ENCODE measurements around the gene NHERF1. TPM values are rescaled to one million over a fixed set of nuclear protein-coding genes. Genes with fewer than 3 reads are reported as not detected.

The NHERF1 gene
- total RNA-seq, 1 experiment from 2014 or later: 21.3 TPM

- DNase-seq (ENCODE audit: extremely low read depth, low read depth): no peak
These were observed 1.5 kb upstream of the NHERF1 start for GRCh38 chr17:74746922-74747321.

DNA sequence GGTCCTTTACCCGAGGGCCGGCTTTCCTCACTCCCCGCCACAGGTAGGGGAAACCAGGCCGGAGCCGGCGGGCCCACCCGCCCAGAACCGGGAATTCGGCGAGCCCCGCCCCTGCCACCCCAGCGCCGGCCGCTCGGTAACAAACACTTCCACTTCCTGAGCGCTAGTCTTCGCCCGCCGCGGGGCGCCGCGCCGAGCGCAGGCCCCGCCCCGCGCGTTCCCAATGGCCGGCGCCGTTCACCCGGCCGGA, 224 bp upstream of the NHERF1 start:
- no peak for DNase-seq (ENCODE audit: extremely low read depth, low read depth)

GRCh38 chr17:74749279-74750038, 1.0 kb downstream of the NHERF1 start:
- DNase-seq (ENCODE audit: extremely low read depth, low read depth): no peak

DNA sequence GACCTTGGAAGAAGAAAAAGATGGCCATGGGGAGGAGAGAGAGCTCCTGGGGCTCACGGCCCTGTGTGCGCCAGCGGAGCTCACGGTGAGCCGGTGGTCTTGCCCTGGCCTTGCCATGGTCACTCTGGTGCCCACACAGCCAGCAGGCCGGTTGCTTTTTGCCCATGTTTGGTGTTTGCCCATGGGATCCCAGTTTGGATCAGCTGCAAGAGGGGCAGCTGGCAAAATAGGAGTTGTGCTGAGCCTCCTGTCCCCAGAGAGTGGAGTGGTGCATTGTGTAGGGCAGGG, 1.6 kb downstream of the NHERF1 start:
- DNase-seq (ENCODE audit: extremely low read depth, low read depth): no peak

GRCh38 chr17:74750327-74751069, 2.1 kb downstream of the NHERF1 start:
- no peak for DNase-seq (ENCODE audit: extremely low read depth, low read depth)

- no peak for DNase-seq (ENCODE audit: extremely low read depth, low read depth)
These were observed 4.0 kb downstream of the NHERF1 start for GRCh38 chr17:74752415-74752814.

DNA sequence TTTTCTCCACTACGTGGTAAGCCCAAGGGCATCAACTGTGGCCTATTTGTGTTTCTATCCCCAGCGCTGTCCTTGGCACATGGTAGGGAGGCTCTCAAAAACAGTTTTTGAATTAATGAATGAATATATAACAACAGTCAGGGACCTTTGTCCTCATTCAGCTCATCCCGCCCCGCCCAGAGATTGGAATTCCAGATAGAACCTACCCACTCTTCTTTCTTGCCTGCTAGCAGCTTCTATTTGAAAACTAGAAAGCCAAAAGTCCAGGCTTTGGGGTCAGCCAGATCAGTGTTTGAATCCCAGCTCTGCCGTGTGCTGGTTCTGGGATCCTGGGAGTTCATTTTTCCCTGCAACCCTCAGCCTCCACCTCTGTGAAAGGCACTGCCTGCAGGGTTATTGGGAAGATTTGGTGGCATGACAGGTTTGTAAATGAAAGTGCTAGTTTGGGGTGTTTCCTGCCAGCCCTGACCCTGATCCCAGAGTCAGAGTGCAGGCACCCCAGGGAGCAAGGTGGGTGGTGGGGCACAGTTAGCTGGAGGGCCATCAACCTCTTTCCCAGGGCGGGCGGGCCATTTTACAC, 4.5 kb downstream of the NHERF1 start:
- DNase-seq (ENCODE audit: extremely low read depth, low read depth): no peak

DNA sequence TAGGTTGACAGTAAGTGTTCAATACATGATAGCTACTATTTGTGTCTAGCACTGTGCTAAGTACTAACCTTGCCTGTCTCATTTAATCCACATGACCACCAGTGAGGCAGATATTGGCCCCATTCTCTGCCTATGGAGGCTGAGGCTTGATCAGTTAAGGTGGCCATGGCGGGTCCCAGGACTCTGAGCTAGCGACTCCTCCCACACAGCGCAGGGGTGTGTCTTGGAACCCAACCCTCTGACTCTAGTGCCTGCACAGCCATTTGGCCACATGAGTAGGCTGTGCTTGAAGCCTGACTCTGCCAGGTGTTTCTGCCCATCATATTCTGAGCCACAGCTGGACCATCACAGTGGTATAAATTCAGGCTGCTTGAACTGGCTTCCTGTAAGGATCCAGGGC, 6.4 kb downstream of the NHERF1 start:
- DNase-seq (ENCODE audit: extremely low read depth, low read depth): no peak

GRCh38 chr17:74755533-74755932, 7.1 kb downstream of the NHERF1 start:
- DNase-seq (ENCODE audit: extremely low read depth, low read depth): no peak

DNA sequence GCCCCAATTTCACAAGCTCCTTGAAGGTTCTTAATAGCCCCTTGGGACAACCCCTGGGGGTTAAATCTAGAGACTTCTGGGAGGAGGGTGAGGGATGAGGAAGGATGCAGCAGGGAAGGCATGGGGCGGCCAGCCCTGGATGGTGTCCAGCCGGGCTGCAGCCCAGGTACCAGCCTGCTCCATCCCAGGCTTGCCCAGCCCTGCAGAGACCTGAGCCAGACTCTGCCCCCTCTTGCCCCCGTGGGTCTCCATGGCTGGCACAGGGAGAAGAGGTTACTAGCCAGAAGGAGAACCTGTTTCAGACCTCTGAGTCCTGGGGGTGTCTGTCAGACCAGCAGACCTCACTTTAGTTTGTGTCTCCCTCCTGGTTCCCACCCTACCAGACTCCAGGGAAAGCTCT, 8.5 kb downstream of the NHERF1 start:
- DNase-seq (ENCODE audit: extremely low read depth, low read depth): no peak

DNA sequence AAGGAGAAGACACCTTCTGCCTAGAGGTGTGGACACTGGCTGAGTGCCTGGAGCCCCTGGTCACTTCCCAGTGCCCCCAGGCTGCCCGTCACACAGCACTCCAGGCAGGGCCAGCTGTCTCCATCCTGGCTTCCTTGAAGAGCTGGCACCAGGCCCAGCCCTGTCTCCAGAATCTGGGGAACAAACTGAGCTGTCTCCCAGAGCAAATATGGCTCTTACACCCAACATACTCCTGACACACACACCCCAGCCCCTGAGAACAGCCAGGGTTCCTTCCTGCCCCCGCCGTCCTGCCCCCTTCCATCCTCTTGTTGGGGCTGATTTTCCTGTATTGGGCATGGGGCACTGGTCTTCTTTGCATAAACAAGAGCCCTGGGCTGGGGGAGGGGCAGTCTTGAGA, 9.1 kb downstream of the NHERF1 start:
- no peak for DNase-seq (ENCODE audit: extremely low read depth, low read depth)

DNA sequence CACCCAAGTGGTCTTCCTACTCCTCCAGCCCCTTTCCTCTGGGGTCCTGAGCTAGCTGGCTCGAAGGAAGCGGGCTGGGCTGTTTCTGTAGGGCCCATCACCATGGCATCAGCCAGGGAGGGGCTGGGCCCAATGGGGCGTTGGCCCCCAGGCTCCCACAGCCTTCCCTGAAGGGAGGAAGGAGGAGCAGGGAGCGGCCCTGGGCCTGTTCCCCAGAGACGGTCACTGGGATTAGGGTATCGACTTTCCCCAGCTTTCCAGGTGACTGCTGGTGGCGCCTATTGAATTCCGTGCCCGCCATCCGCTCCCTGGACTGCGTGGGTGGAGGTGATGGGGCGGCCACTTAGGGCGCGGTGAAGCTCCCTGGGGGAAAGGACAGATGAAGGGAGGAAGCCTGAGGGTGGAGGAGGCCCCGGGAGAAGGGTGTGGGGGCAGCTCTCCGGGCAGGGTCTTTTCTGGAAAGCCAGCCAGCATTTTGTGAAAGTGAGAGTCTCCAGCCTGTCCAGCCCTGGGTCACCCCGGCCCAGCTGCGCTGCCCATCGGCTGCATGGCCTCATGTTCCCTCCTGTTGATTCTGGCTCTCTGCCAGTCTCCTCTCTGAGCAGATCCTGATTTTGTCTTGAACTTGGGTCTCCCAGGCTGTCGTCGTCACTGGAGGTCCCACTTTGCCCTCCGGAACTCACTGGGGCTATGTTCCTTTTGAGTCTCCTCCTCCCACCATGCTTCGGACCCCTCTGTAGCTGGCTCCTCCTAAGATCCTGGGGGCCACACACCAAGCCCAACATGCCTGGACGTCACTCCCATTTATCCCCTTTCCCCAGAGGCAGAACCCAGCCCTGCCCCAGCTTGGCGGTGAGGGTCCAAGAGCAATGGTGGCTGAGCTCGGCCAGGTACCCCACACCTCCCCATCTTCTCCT, 9.8 kb downstream of the NHERF1 start:
- DNase-seq (ENCODE audit: extremely low read depth, low read depth): no peak

GRCh38 chr17:74758848-74759168, 10.4 kb downstream of the NHERF1 start:
- peak; percentile 44 for DNase-seq (ENCODE audit: extremely low read depth, low read depth)

DNA sequence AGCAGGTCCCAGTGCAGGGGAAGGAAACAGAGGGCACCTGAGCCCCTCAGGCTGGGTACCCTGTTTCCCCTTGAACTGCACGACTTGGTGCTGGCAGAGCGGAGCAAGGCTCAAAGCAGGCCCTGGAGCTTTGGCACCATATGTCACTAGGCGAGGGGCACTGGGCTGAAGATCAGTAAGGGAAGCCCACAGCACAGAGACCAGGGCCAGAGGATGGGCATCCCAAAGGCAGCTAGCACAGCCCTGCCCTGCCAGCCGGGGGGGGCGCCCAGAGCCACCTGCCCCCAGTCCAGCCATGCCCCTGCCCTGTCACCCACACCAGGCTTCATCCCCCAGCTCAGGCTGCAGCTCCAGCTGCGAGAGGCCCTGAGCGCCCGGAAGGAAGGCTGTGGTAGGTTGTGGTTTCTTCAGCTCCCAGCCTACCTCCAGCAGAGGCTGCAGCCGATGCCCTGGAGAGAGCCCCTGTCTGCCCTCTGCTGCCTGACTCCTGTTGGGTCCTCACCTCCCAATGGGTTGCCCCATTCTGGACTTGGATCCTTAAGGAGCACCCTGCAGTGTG, 10.9 kb downstream of the NHERF1 start:
- DNase-seq (ENCODE audit: extremely low read depth, low read depth): no peak

GRCh38 chr17:74759941-74760340, 11.5 kb downstream of the NHERF1 start:
- no peak for DNase-seq (ENCODE audit: extremely low read depth, low read depth)

DNA sequence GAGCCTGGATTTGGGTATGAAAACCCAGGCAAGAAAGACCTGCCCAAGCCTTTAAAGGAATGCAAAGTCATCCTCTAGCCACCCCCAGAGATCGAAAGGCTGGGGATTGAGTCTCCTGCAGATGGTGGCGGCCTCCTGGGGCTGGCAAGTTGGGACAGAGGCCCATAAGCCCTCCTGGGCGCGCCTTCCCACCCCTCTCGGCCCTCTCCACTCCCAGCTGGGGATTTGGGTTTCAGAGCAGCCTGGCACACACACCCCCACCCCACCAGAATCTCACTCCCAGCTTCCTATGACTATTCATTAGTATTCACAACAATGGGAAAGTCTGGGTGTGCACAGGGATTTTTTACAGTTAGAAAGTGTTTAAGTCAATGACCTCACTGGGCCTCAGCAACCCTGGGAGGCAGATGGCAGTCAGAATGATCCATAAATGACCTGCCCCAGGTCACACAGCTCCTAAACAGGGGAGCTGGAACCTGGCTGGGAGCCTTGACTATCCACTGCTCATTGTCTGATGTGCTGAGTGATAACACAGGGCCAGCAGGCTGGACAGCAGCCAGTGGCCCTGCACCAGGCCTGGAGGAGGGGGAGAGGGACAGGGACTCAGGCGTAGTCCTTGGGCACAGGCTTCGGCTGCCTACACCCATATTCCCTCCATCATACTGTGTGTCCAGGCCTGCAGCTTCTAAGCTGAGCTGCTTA, 12.1 kb downstream of the NHERF1 start:
- DNase-seq (ENCODE audit: extremely low read depth, low read depth): no peak

DNA sequence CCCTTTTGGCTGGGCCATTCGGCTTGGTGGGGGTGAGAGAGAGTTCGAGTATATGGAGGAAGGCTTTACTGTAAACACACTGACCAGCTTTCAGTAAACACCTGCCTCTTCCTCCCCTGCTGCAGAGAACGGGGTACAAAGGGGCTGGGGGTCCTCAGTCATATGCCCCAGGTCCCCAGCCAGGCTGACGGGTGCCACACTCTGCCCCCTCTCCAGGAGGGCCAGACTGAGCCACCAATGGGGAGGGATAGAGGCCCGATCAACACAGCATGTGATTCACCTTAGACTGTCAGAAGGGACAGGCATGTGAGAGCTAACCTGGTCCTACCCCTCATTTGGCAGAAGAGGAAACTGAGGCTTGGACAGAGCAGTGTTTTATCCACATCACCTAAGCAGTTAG, 13.0 kb downstream of the NHERF1 start:
- no peak for DNase-seq (ENCODE audit: extremely low read depth, low read depth)

DNA sequence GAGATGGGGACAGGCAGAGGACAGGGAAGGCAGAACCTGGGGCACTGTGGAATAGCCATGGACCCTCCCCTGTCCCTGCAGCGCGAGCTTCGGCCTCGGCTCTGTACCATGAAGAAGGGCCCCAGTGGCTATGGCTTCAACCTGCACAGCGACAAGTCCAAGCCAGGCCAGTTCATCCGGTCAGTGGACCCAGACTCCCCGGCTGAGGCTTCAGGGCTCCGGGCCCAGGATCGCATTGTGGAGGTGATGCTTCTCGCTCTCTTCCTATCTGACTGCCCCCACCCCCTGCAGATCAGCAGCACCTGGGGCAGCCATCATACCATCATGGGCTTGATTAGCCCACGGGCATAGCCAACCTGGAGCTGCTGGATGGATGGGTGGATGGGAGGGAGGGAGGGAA, 13.5 kb downstream of the NHERF1 start:
- no peak for DNase-seq (ENCODE audit: extremely low read depth, low read depth)

DNA sequence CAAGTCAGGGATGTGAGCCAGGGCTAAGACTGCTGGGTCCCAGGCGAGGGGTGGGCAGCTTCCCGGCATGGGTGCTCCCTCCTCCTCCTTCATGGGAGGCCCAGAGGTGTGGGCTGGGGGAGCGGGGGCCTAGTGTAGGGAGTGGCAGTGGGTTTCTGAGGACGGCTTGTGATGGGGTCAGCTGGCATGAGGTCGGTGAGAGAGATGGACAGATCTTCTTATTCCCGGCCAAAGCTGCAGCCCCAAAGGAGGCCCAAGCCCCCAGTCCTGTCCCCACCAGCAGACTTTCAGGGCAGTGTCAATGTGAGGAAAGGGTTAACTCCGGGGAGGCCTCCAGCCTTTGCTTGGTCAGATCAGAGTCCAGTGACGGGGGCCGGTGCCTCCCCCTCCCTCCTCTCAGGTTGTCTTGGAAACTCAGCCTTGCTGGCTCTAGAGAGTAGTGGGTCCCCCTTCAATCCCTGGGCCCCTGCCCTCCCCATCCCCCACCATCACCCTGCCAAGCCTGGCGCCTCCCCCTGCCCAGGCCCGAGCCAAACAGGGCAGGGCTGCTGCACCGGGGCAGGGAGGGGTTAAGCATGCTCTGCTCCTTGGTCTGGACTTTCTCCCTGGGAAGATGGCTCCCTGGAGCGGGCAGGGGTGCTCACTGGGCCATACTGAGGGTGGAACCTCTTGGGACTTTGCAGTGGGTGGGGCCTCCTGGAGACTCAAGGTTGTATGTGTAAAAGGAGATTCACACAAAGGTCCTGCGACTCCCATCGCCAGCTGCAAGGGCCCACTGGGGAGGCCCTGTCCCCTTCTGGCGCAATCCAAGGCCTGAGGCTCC, 15.3 kb downstream of the NHERF1 start:
- no peak for DNase-seq (ENCODE audit: extremely low read depth, low read depth)

Data from NCI-H460 (cell line).